ENCODE results near the gene SGIP1. TPM values are rescaled to one million over a fixed set of nuclear protein-coding genes. Genes with fewer than 3 reads are reported as not detected.

Gene SGIP1
- total RNA-seq, 1 experiment from 2014 or later, result 0.34 TPM

DNA sequence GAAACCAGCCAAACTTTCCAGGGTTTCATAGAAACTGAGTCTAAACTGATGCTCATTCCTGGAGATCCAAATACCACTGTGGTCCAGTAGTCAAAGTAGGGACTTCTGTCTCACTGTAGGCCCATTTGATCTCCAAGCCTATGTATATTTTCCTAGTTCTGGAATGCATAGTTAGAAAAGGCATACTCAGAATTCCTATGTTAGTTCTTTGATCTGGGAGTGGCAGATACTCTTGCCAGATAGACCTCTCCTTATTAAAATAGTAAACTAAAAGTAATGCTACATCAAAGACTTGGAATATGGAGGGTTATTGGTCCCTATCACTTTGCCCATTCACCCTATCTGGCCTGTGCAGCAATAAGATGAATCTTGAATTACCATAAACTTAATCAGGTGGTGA, 10.4 kb upstream of the SGIP1 start:
- DNase-seq (ENCODE audit: low spot score), result no peak

DNA sequence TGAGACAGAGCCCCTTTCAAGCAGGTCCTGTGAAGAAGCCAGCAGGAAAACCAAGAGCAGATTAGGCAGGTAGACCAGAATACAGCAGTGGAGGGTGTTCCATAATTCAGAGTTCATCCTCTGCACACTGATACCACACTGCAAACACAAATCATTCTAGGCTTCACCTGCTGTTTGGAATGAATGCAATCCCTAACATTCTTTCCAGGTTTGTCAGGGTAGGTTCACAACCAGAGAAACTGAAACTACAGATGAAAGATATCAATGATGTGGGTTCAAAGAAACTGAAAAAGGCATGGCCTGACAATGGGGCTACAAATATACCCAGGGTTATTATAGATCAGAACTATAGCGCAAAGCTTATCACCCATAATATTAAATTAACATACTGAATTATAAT, 8.9 kb upstream of the SGIP1 start:
- DNase-seq (ENCODE audit: low spot score), result no peak

GRCh38 chr1:66526036-66526435, 7.9 kb upstream of the SGIP1 start:
- no peak for DNase-seq (ENCODE audit: low spot score)

- no peak for DNase-seq (ENCODE audit: low spot score)
Observed at GRCh38 chr1:66526991-66527390, 7.0 kb upstream of the SGIP1 start.

- DNase-seq (ENCODE audit: low spot score), result no peak
Observed at GRCh38 chr1:66527686-66528085, 6.3 kb upstream of the SGIP1 start.

- no peak for DNase-seq (ENCODE audit: low spot score)
Observed at GRCh38 chr1:66528580-66528979, 5.4 kb upstream of the SGIP1 start.

- no peak for DNase-seq (ENCODE audit: low spot score)
Observed at GRCh38 chr1:66532214-66532613, 1.7 kb upstream of the SGIP1 start.

DNA sequence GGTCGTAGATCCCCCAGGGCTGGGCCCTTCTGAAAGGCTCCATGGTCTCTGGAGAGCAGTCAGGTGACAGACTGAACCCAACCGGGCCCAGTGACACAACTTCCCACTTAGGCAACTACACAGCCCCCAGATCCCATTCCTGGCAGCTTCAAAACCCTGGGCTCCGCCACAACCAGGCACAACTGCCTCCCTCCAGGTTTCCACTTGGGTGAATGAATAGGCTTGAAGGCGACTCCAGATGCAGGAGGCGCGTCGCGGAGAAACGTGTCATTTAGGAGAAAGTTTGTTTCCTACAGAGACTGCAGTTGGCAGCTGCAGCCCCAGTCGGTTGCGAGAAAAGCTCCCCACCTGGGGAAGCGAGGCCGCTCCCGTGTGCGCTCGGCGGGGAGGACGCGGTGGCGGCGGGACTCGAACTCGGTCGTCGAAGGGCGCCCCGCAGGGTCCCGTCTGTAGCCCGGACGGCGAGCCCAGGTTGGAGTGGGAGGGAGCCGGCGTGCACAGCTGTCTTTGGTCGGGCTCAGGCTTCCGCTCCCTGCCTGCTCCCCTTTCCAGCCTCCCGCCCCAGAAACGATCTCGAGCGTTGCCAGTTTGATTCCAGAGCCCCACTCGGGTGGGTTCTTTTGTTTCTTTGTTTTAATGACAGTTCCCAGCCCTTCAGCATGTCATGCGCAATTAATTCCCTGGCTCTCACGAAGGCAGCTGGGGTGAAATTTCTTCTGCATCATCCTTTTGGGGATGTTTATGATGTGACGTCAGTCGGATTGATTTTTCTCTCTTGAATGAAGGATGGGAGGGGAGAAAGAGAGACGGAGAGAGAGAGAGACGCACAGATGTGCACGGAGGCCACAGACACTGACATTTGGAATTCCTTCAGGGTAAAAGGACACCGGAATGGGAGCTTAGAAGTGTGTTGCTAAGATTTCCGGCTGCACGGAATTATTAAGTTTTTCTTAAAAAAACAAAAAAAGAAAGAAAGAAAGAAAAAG, 862 bp upstream of the SGIP1 start:
- no peak for DNase-seq (ENCODE audit: low spot score)

DNA sequence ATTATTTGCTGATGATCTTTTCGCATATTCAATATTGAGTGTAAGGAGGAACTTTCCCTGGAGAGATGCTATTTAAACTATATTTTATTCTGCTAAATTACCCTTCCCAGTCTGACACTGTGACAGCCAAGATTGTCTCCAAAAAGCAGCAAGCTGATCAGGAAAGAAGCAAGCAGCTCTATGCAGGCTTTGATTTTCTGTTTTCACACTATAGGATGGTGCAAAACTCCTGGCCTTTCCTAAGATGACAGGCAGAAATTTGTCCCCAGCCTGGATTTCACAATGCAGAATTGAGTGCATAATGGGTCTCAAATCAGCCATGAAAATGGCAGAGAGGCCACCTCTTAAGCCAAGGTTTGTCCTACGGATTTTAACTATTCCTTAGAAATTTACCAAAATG, 1.1 kb downstream of the SGIP1 start:
- DNase-seq (ENCODE audit: low spot score), result no peak

DNA sequence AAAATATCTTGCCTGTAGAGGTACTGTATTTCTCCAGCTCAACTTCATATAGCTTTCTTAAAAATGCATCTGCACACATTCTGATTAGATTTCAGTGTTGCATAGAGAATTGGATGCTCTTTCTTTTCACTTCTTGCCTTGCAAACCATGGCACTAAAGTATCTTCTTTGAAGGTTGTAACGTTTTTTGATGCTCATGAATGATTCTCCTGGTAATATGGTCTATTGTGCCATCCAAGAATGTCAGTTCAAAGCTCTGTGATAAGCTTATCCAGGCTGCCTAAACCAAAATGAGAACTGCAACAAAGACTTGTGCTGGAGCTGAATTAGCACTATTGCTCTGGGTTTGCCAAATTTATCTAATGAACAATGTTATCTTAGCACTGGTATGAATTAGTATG, 1.9 kb downstream of the SGIP1 start:
- DNase-seq (ENCODE audit: low spot score), result no peak

DNA sequence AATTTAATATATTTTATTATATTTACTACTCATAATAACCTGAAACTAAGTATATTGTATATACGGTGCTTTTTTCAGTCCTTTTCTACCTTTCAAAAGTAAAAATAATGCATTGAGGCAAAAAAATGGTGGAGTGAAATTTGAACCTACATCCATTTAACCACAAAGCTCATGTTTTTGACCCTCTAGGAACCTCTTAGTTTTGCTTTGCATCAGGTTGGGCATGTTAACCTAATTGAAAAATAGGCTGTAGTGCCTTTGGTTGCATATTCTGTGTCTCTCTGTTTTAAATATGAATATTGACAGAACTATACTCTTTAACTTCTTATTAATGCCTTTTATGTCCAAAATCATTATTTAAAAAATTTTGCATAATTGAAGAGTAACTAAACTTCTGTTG, 3.8 kb downstream of the SGIP1 start:
- DNase-seq (ENCODE audit: low spot score), result no peak

DNA sequence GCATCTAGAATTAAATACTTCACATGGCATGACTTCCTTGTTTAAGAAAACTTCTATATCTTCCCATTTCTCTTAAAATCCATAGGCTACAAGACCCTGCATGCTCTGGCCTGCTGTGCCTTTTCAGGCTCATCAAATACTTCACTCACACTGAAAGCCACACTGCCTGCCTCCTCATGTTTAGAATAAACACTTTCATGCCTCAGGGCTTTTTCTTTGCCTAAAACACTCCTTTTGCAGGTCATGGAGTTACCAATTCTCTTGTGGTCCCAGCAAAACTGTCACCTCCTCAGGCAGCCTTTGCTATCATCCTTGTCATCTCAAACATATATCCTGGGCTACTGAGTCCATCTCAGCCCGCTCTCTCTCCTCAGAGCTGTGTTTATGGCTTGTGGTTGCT, 5.5 kb downstream of the SGIP1 start:
- DNase-seq (ENCODE audit: low spot score), result no peak

GRCh38 chr1:66540434-66541032, 6.6 kb downstream of the SGIP1 start:
- DNase-seq (ENCODE audit: low spot score), result peak; percentile 21

GRCh38 chr1:66542314-66542713, 8.4 kb downstream of the SGIP1 start:
- DNase-seq (ENCODE audit: low spot score), result no peak

GRCh38 chr1:66542811-66543767, 9.1 kb downstream of the SGIP1 start:
- DNase-seq (ENCODE audit: low spot score), result peak; percentile 43

DNA sequence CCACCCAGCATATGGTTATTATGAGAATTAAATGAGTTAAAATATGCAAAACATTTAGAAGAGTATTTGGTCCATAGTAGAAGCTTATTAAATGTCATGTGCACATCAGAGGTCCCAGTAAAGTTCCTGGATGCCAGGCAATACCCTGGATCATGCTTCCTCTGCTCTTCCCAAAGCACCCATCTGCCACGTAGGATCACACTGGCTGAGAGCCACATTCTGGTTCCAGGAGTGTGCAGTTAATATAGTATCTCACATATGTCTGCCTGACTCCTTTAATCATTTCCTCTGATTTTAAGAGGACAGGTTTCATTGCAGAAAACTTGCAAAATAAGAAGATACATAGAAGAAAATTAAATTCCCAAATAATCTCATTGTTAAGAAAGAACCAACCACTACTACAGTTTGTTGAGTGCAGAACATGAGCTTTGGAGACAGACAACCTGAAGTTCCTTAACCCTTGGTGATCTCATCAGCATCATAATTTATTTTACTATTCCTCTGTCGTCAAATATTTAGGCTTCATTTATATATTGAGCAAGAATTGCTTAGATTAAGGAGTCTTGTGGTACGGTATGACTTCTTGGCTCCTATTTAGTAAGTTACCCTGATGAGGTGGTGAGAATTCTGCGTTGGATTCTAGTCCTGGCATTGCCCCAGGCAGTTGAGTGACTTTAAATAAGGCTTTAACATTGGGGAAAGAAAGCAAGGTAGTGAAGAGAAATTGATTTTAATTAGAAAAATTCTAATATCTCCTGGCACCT, 12.3 kb downstream of the SGIP1 start:
- DNase-seq (ENCODE audit: low spot score), result no peak

DNA sequence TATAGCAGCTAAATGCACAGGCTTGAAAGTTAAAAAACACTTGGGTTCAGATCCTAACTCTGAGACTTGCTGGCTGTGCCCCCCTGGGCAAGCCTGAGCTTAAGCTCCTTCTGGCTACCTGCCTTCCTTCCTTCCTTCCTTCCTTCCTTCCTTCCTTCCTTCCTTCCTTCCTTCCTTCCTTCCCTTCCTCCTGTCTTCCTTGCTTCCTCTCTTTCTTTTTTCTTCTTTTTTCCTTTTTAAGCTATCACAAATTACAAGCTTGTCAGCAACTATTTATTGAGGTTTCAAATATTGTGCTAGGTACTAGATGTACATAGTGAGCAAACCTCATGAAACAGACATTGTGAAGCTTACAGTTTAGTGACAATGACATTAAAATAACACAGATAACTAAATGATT, 15.1 kb downstream of the SGIP1 start:
- DNase-seq (ENCODE audit: low spot score), result no peak

DNA sequence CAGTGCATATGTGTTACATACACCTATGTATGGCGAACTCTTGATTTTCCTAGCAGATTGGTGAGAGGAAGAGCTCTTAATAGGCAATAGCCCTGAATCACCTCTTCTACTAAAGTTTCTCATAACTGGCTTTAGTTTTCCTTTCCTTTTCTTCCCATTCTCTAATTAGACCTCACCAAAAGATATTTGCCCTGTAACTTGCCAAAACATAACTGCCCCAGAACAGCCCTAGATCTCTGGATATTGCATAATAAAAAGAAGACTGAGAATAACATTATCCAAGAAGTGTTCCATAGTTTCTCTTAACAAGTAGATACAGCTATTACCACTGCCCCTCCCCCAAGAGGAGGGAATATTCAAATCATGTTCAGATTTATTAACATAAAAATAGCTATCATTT, 16.3 kb downstream of the SGIP1 start:
- no peak for DNase-seq (ENCODE audit: low spot score)

GRCh38 chr1:66552287-66552686, 18.3 kb downstream of the SGIP1 start:
- no peak for DNase-seq (ENCODE audit: low spot score)

GRCh38 chr1:66552829-66553228, 18.9 kb downstream of the SGIP1 start:
- no peak for DNase-seq (ENCODE audit: low spot score)

GRCh38 chr1:66553846-66554245, 19.9 kb downstream of the SGIP1 start:
- DNase-seq (ENCODE audit: low spot score), result no peak

Measured in A172 (cell line).